GM12801 (cell line): ENCODE results near the gene BEST1.

Experiments used
- CTCF ChIP-seq: IDR thresholded peaks from one replicate; pipeline ENCODE4 v1.5.1; 2011; ENCODE audit warnings: control low read depth; ENCODE audit not compliant: insufficient read length; ENCODE audit errors: extremely low read depth

The BEST1 gene

DNA sequence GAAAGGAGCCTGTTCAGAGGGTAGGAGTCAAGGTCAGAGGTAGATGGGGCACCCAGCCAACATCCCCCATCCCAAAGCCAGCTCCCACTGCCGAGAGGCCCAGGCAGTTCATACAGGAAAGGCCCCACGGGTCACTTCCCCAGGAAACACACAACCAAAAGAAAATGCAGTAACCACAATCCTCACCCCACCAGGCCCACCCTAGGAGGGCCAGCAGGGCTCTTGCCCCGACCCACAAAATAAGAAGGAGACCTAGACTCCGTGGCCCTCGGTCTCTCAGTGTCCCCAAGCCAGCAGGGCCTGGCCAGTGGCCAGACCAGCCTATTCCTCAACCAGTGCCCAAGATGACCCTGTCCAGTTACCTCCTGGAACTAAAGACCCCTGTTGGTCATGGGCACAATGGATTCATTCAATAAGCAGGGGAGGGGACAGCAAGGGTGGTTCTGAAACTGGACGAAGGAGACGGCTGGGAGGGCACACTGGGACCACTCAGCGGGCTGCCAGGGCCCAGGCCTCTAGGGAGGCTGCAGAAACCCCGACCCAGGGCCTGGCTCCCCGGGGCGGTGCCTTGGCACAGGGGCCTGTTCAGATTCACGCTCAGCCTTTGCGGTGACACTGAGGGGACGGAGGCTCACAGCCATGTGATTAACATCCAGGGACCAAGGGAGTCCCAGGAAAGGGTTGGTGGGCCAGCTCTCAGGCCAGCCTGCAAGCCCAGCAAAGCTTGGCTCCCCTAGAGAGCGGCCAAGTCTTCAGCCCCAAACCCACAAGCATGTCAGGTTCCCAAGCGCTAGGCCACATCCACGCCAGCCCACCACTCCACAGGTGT, 38.2 kb upstream of the BEST1 start:
- no peak for TF ChIP-seq CTCF

GRCh38 chr11:61912530-61912898, 37.6 kb upstream of the BEST1 start:
- no peak for TF ChIP-seq CTCF

DNA sequence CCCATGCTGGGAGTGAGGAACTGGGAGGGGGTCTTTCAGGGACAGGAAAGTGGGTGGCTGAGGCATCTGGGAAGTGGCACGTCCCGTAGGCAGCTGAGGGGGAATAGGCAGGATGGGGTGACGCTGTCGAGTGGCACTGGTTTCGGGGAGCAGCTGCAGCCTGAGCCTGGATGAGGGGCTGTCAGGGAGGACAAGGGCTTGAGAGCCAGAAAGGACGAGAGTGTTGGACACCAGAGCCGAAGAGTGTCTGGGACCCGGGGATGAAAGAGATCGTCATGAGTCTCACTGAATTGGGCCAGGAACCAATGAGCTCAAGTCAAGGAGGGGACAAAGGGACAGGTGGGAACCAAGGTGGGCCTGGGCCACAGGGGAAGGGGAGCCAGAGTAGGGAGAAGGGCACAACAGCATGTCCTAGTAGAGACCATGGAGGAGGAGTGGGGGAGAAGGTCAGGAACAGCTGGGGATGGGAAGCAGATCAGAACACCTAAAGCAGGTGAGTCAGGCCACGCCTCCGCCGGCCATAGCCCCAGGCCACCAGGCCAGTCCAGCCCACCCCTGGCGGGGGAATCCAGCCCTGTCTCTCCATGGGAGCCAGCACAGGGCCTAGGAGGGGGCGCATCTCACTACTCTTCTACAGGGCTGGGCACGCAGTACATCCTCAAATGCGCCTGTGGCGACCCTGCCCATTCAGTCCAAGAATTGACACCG, 37.0 kb upstream of the BEST1 start:
- TF ChIP-seq CTCF, result no peak

DNA sequence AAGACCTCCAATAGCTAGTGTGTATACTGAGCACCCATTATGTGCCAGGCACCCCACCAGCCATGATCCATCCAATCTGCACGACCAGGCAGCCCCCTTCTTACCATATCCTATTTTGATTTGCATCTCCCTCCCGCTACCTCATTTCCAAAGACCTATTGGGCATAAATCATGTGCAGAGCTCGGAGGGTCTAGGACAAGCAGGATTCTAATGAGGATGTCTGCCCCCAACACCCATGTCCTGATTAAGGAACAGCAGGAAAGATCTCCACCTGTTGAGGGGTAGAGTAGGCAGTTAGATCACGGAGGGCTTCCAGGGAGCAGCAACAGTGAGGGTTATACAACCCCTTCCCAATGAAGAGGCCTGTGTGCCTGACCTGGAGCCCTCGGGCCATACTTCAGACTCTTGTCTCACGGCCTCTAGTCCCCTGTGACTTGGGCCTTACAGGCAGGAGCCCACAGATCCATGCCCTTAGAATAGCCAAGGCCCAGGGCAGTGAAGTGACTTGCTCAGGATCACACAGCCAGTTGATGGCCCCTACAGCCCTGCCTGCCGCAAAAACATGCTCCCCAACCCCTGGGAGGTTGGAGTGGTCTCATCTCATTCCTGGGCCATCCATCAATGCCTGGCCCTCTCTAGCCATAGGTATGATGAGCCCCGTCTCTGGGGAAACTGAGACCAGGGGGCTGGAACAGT, 36.3 kb upstream of the BEST1 start:
- TF ChIP-seq CTCF, result no peak

GRCh38 chr11:61914471-61915171, 35.5 kb upstream of the BEST1 start:
- TF ChIP-seq CTCF, result no peak

DNA sequence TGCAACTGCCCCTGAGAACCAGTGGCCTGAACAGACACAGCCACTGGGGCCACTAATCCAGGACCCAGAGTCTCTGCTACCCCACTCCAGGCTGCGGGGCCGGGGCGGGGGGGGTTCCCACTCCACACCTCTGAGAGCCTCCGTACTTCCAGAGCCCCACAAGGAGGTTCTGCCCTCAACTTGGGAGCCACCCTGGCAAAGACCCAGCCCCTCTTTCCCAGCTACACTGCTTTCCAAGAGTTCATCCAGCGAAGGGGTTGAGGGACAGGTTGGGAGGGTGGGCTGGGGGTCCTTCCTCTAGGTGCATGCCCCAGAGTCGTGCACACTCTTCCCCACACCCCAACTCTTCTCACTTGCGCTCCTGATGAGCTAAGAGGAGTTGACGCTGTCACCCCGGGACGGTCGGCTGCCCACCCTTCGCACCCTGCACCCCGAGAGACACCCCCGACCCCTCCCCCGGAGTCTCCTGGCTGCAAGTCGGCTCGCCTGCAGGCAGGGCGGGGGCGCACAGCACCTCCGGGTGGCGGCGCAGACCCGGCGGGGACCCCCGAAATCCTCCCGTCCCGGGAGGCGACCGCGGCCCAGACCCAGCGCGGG, 33.3 kb upstream of the BEST1 start:
- no peak for TF ChIP-seq CTCF
